DMS 273 treated with DMSO at 0.1 percent for 48 hours (cell line): ENCODE results near the gene PATJ.
A peak's percentile ranks its signal among the peaks of the same experiment; 100 is the strongest.
"Not testable (repeated sequence)": the region's sequence is repeated elsewhere in the genome, so short reads cannot be mapped to it uniquely, and the experiment has no call there.

ENCODE experiments used
- DNase-seq: peaks from one replicate; lab custom pipeline; 2025; lab: John Stamatoyannopoulos, UW

Gene PATJ

GRCh38 chr1:61741711-61742619 is at the start of gene PATJ:
PATJ (plus strand) TSS chr1:61742480; CDS start chr1:61762893, 20,413 bp downstream.
- DNase-seq = no peak

GRCh38 chr1:61699911-61700851 is 42.1 kb upstream of the PATJ start:
- DNase-seq = no peak

- no peak for DNase-seq
Measured at GRCh38 chr1:61708953-61709907, 33.0 kb upstream of the PATJ start.

- no peak for DNase-seq
Measured at GRCh38 chr1:61709908-61710289, 32.4 kb upstream of the PATJ start.

- not testable (repeated sequence) for DNase-seq
Measured at GRCh38 chr1:61711257-61711656, 31.0 kb upstream of the PATJ start.

- DNase-seq = no peak
Measured at GRCh38 chr1:61711969-61712368, 30.3 kb upstream of the PATJ start.

GRCh38 chr1:61718996-61719663 is 23.1 kb upstream of the PATJ start:
- DNase-seq = not testable (repeated sequence)

GRCh38 chr1:61724506-61724812 is 17.8 kb upstream of the PATJ start:
- DNase-seq = no peak

- peak; percentile 81 for DNase-seq
Measured at GRCh38 chr1:61724813-61725694, 17.2 kb upstream of the PATJ start, which contains the start of gene TM2D1. TM2D1 (minus strand) TSS chr1:61725141; CDS start chr1:61725120, 21 bp downstream.

GRCh38 chr1:61727544-61727943 is 14.7 kb upstream of the PATJ start:
- no peak for DNase-seq

GRCh38 chr1:61730679-61731078 is 11.6 kb upstream of the PATJ start:
- DNase-seq = not testable (repeated sequence)

GRCh38 chr1:61732726-61733125 is 9.6 kb upstream of the PATJ start:
- no peak for DNase-seq

GRCh38 chr1:61740751-61741700 is 1.3 kb upstream of the PATJ start:
- no peak for DNase-seq

- DNase-seq = no peak
Measured at GRCh38 chr1:61742620-61743430, 545 bp downstream of the PATJ start.

GRCh38 chr1:61743431-61743705 is 1.1 kb downstream of the PATJ start:
- no peak for DNase-seq

GRCh38 chr1:61743716-61744580 is 1.7 kb downstream of the PATJ start:
- DNase-seq = no peak

- DNase-seq = no peak
Measured at GRCh38 chr1:61746813-61747212, 4.5 kb downstream of the PATJ start.
